B cell (primary cell): ENCODE measurements around the gene KIAA0753. TPM values are rescaled to one million over a fixed set of nuclear protein-coding genes. Genes with fewer than 3 reads are reported as not detected.

Source experiments
- ATAC-seq: fragments of 200-7000 bp; cut with Tn5 transposase; one replicate; pipeline ENCODE4 v1.10.0; 2021; ENCODE audit warnings: low read depth, mild to moderate bottlenecking, moderate number of reproducible peaks, moderate library complexity
- CTCF ChIA-PET: fragments of 350-600 bp; sonication (Branson Sonifier 250); formaldehyde crosslinking; loops from one replicate; lab custom pipeline; 2021; ENCODE audit warnings: antibody characterized with exemption, inconsistent platforms; lab: Charles Lee
- POLR2A ChIA-PET: fragments of 350-600 bp; sonication (Branson Sonifier 250); formaldehyde crosslinking; loops from one replicate; lab custom pipeline; 2021; ENCODE audit warnings: antibody characterized with exemption; lab: Charles Lee
- DNase-seq: peaks from one replicate; pipeline ENCODE4 v3.0.0; 2013
- H2AFZ ChIP-seq: 2 replicates; pipeline ENCODE4 v1.6.1; 2012; ENCODE audit warnings: mild to moderate bottlenecking, low read depth, low read length; ENCODE audit not compliant: insufficient read depth, poor library complexity, severe bottlenecking
- H3K27ac ChIP-seq, 2 donors: 1 replicate in 1 of 2; 2 replicates in 1 of 2; pipeline ENCODE4 v1.5.1; 2012 to 2013; ENCODE audit warnings: low read length in 2 of 2, mild to moderate bottlenecking in 2 of 2, moderate library complexity in 1 of 2
- H3K27me3 ChIP-seq, 4 experiments: fragments of 200-600 bp in 1 of 4; sonication (generic) in 1 of 4; replicated peaks in 1 of 4; 1 replicate in 2 of 4; 2 replicates in 2 of 4; pipeline versions ENCODE4 v1.6.1 to v1.7.0; 2013 to 2016; ENCODE audit warnings: low read length in 3 of 4, mild to moderate bottlenecking in 2 of 4, mixed read lengths in 1 of 4, moderate library complexity in 1 of 4; ENCODE audit not compliant: insufficient read depth in 4 of 4, control insufficient read depth in 3 of 4; ENCODE audit errors: control extremely low read depth in 1 of 4
- H3K36me3 ChIP-seq, 2 experiments: replicated peaks in 1 of 2; 1 replicate in 1 of 2; 2 replicates in 1 of 2; pipeline versions ENCODE4 v1.6.1 to v1.7.1; 2013; ENCODE audit warnings: low read length in 1 of 2; ENCODE audit not compliant: insufficient read depth in 2 of 2, control insufficient read depth in 1 of 2; ENCODE audit errors: control extremely low read depth in 1 of 2, extremely low read depth in 1 of 2
- H3K4me1 ChIP-seq, 2 donors: fragments of 200-600 bp in 1 of 2; sonication (generic) in 1 of 2; 1 replicate in 1 of 2; 2 replicates in 1 of 2; pipeline versions ENCODE4 v1.5.1 to v1.6.1; 2013 to 2017; ENCODE audit warnings: low read length in 2 of 2; ENCODE audit not compliant: control insufficient read depth in 2 of 2, insufficient read depth in 2 of 2
- H3K4me2 ChIP-seq: replicated peaks from 2 replicates; pipeline ENCODE3; 2012; ENCODE audit warnings: mild to moderate bottlenecking, low read depth, low read length; ENCODE audit not compliant: poor library complexity, severe bottlenecking
- H3K4me3 ChIP-seq, 5 experiments: fragments of 200-600 bp in 1 of 5; sonication (generic) in 1 of 5; 1 replicate in 3 of 5; 2 replicates in 2 of 5; pipeline versions ENCODE4 v1.5.1 to v1.7.0; 2011 to 2016; ENCODE audit warnings: low read length in 4 of 5, mild to moderate bottlenecking in 4 of 5, low read depth in 2 of 5, control low read depth in 1 of 5, moderate library complexity in 1 of 5; ENCODE audit not compliant: insufficient read depth in 1 of 5; ENCODE audit errors: control extremely low read depth in 1 of 5, extremely low read depth in 1 of 5
- H3K79me2 ChIP-seq: fragments of 200-600 bp; sonication (generic); one replicate; pipeline ENCODE4 v1.6.0; 2016; ENCODE audit warnings: low read length; ENCODE audit not compliant: control insufficient read depth, insufficient read depth
- H3K9ac ChIP-seq: fragments of 200-600 bp; sonication (generic); 2 replicates; pipeline ENCODE4 v1.6.1; 2017; ENCODE audit warnings: mild to moderate bottlenecking, low read length, moderate library complexity
- H3K9me3 ChIP-seq, 3 donors: one replicate each; pipeline versions ENCODE4 v1.6.1 to v1.7.1; 2013; ENCODE audit warnings: low read length in 2 of 3; ENCODE audit not compliant: control insufficient read depth in 2 of 3, insufficient read depth in 1 of 3; ENCODE audit errors: control extremely low read depth in 1 of 3
- H4K20me1 ChIP-seq: 2 replicates; pipeline ENCODE4 v1.6.0; 2012; ENCODE audit warnings: mild to moderate bottlenecking, low read length; ENCODE audit not compliant: insufficient read depth, control insufficient read depth, poor library complexity, severe bottlenecking
- H3K27ac Mint-ChIP-seq: one replicate; pipeline ENCODE4 v1.8.0; 2021; ENCODE audit warnings: mixed read lengths
- H3K27me3 Mint-ChIP-seq: one replicate; pipeline ENCODE4 v1.8.0; 2021; ENCODE audit warnings: mixed read lengths
- H3K4me1 Mint-ChIP-seq: one replicate; pipeline ENCODE4 v1.8.0; 2021; ENCODE audit warnings: mixed read lengths
- H3K4me3 Mint-ChIP-seq: one replicate; pipeline ENCODE4 v1.8.0; 2021; ENCODE audit warnings: mixed read lengths
- H3K9me3 Mint-ChIP-seq: one replicate; pipeline ENCODE4 v1.8.0; 2022; ENCODE audit warnings: mixed read lengths; ENCODE audit not compliant: insufficient read depth
- CTCF ChIP-seq: fragments of 200-600 bp; IDR thresholded peaks from one replicate; pipeline ENCODE4 v1.8.0; 2022; ENCODE audit warnings: antibody characterized with exemption, mild to moderate bottlenecking
- EZH2 ChIP-seq: IDR thresholded peaks from 2 replicates; pipeline ENCODE4 v1.6.1; 2012; ENCODE audit warnings: borderline replicate concordance, low read depth, mild to moderate bottlenecking, moderate library complexity, low read length; ENCODE audit not compliant: insufficient read depth, poor library complexity, severe bottlenecking
- WGBS: methylation state at CpG from one replicate; pipeline ENCODE4 v1.1.5; 2013; ENCODE audit warnings: missing lambda C conversion rate; ENCODE audit not compliant: insufficient coverage; 5-methylcytosine and 5-hydroxymethylcytosine counted together
- intact Hi-C: fragments of 100-400 bp; cut with micrococcal nuclease; formaldehyde crosslinking; loops from one replicate; pipeline ENCODE4 v1.10.0; 2022
- polyA plus RNA-seq: library from polyadenylated mRNA; depleted of rRNA; stranded (reverse); fragments of >200 nt; gene quantifications from 2 replicates; pipeline ENCODE4 v1.2.3, GENCODE V29; 2012
- total RNA-seq, 2 donors: library from RNA; stranded (reverse); fragments of 120-200 nt in 1 of 2; gene quantifications; 1 replicate in 1 of 2; 2 replicates in 1 of 2; pipeline versions ENCODE4 v1.2.3 to v1.2.4, GENCODE V29; 2013 to 2022

The KIAA0753 gene
- total and polyA plus RNA-seq, 2 donors (not counting 1 experiment from before 2014, with no cell fraction given): 6.3 to 29.1 TPM

GRCh38 chr17:6623941-6624340 lies 16.6 kb downstream of the KIAA0753 start:
- H3K79me2 ChIP-seq: no peaks in the 10 kb centered on the region
- no peaks in the 10 kb centered on the region for H3K27me3 ChIP-seq
- H3K4me1 ChIP-seq: no peaks in the 10 kb centered on the region
- H3K9me3 ChIP-seq: no peaks in the 10 kb centered on the region
- no peak overlapping the region for H3K4me3 ChIP-seq
- TF ChIP-seq EZH2: no peak
- no peak for TF ChIP-seq CTCF
- H3K4me2 ChIP-seq: no peak overlapping the region
- no CpG with 5 or more reads among the region's 3 CpGs for WGBS
- no peak for DNase-seq
- POLR2A ChIA-PET: no interaction called here
- no peak overlapping the region for H3K4me3 Mint-ChIP-seq
- H3K27ac Mint-ChIP-seq: no peak overlapping the region
- intact Hi-C loops: no loop called here
- H3K9ac ChIP-seq: no peak overlapping the region
- no peak overlapping the region for H2AFZ ChIP-seq
- H3K27ac ChIP-seq: no peak overlapping the region
- no peaks in the 10 kb centered on the region for H3K4me1 Mint-ChIP-seq
- H3K27me3 Mint-ChIP-seq: no peaks in the 10 kb centered on the region
- H3K9me3 Mint-ChIP-seq: no peaks in the 10 kb centered on the region
- peaks cover 19 to 41% of the 10 kb centered on the region in 2 experiments for H3K36me3 ChIP-seq
- H4K20me1 ChIP-seq: no peaks in the 10 kb centered on the region
- ATAC-seq: no peak
- CTCF ChIA-PET: no interaction called here

GRCh38 chr17:6611231-6611630 lies 29.3 kb downstream of the KIAA0753 start:
- DNase-seq: no peak
- Mint-ChIP-seq H3K4me3 (no peak overlapping the region), H3K9me3 (no peaks in the 10 kb centered on the region), H3K27me3 (no peaks in the 10 kb centered on the region), H3K4me1 (no peaks in the 10 kb centered on the region), H3K27ac (no peak overlapping the region)
- peaks cover 1 to 44% of the 10 kb centered on the region in 2 experiments for H3K36me3 ChIP-seq
- no peaks in the 10 kb centered on the region for H4K20me1 ChIP-seq
- no peak overlapping the region for H3K4me3 ChIP-seq
- TF ChIP-seq CTCF (no peak), EZH2 (no peak)
- CTCF ChIA-PET: no interaction called here
- 100% methylated on average over 3 of the region's 4 CpGs for WGBS
- H3K79me2 ChIP-seq: no peaks in the 10 kb centered on the region
- ATAC-seq: no peak
- POLR2A ChIA-PET: no interaction called here
- intact Hi-C loops: no loop called here
- H3K9me3 ChIP-seq: no peaks in the 10 kb centered on the region
- H3K9ac ChIP-seq: no peak overlapping the region
- no peak overlapping the region for H3K4me2 ChIP-seq
- no peak overlapping the region for H3K27ac ChIP-seq
- no peak overlapping the region for H2AFZ ChIP-seq
- no peaks in the 10 kb centered on the region for H3K4me1 ChIP-seq
- no peaks in the 10 kb centered on the region for H3K27me3 ChIP-seq
